Neural progenitor cell (in vitro differentiated cells): ENCODE measurements around the gene VPS26B. TPM values are rescaled to one million over a fixed set of nuclear protein-coding genes. Genes with fewer than 3 reads are reported as not detected.

Experiments
- DNase-seq: peaks from one replicate; pipeline ENCODE4 v3.0.0-alpha.2; 2016; ENCODE audit warnings: low spot score
- H2AFZ ChIP-seq: fragments of 200-600 bp; sonication (generic); replicated peaks from 2 replicates; pipeline ENCODE4 v1.6.1; 2016; ENCODE audit warnings: antibody characterized with exemption
- H3F3A ChIP-seq: fragments of 200-600 bp; sonication (generic); 2 replicates; pipeline ENCODE4 v1.6.1; 2016; ENCODE audit warnings: antibody characterized with exemption, low read depth
- H3K27ac ChIP-seq: fragments of 200-600 bp; sonication (generic); 2 replicates; pipeline ENCODE4 v1.5.1; 2016; ENCODE audit warnings: mild to moderate bottlenecking
- H3K27me3 ChIP-seq: fragments of 200-600 bp; sonication (generic); 2 replicates; pipeline ENCODE4 v1.6.1; 2016; ENCODE audit warnings: mild to moderate bottlenecking, moderate library complexity
- H3K36me3 ChIP-seq: fragments of 200-600 bp; sonication (generic); 2 replicates; pipeline ENCODE4 v1.5.1; 2016
- H3K4me1 ChIP-seq: fragments of 200-600 bp; sonication (generic); 2 replicates; pipeline ENCODE4 v1.6.1; 2016; ENCODE audit warnings: mixed run types
- H3K4me2 ChIP-seq: fragments of 200-600 bp; sonication (generic); 2 replicates; pipeline ENCODE4 v1.6.1; 2016
- H3K4me3 ChIP-seq: fragments of 200-600 bp; sonication (generic); 2 replicates; pipeline ENCODE4 v1.5.1; 2016
- H3K79me2 ChIP-seq: fragments of 200-600 bp; sonication (generic); 2 replicates; pipeline ENCODE4 v1.6.1; 2016; ENCODE audit warnings: low read depth
- H3K9ac ChIP-seq: fragments of 200-600 bp; sonication (generic); 2 replicates; pipeline ENCODE4 v1.6.1; 2016
- H3K9me3 ChIP-seq: fragments of 200-600 bp; sonication (generic); 2 replicates; pipeline ENCODE4 v1.5.1; 2016; ENCODE audit warnings: low read depth
- H4K20me1 ChIP-seq: fragments of 200-600 bp; sonication (generic); 2 replicates; pipeline ENCODE4 v1.6.1; 2016; ENCODE audit warnings: low read depth
- H3K27ac Mint-ChIP-seq: 3 replicates; pipeline ENCODE4 v1.8.0; 2021; ENCODE audit warnings: mixed read lengths
- H3K27me3 Mint-ChIP-seq: 2 replicates; pipeline ENCODE4 v1.8.0; 2022; ENCODE audit warnings: low read depth, mild to moderate bottlenecking, inconsistent platforms, moderate library complexity, mixed read lengths; ENCODE audit not compliant: insufficient read depth
- H3K36me3 Mint-ChIP-seq: 3 replicates; pipeline ENCODE4 v1.8.0; 2021; ENCODE audit warnings: mixed read lengths
- H3K4me1 Mint-ChIP-seq: 3 replicates; pipeline ENCODE4 v1.8.0; 2021; ENCODE audit warnings: mixed read lengths
- H3K4me3 Mint-ChIP-seq: 3 replicates; pipeline ENCODE4 v1.8.0; 2021; ENCODE audit warnings: mild to moderate bottlenecking, moderate library complexity, mixed read lengths
- H3K9me3 Mint-ChIP-seq: 3 replicates; pipeline ENCODE4 v1.8.0; 2020; ENCODE audit warnings: mixed read lengths
- EZH2 ChIP-seq: fragments of 200-600 bp; sonication (generic); IDR thresholded peaks from 2 replicates; pipeline ENCODE4 v1.6.1; 2017; ENCODE audit warnings: antibody characterized with exemption, mild to moderate bottlenecking, moderate library complexity
- EZH2phosphoT487 ChIP-seq: fragments of 200-600 bp; sonication (generic); IDR thresholded peaks from 2 replicates; pipeline ENCODE4 v1.6.1; 2017; ENCODE audit warnings: antibody characterized with exemption
- total RNA-seq: library from RNA; depleted of rRNA; stranded (reverse); fragments of >200 nt; gene quantifications from 2 replicates; pipeline ENCODE4 v1.2.3, GENCODE V29; 2015; ENCODE audit warnings: low replicate concordance
- TF ChIP-seq, protein P1 (sequence below): fragments of 200-600 bp; sonication (generic); IDR thresholded peaks from 2 replicates; pipeline ENCODE4 v1.5.1; 2017; ENCODE audit warnings: antibody characterized with exemption, mild to moderate bottlenecking

The VPS26B gene
- 17.6 and 19.5 TPM in 2 replicates for total RNA-seq

DNA sequence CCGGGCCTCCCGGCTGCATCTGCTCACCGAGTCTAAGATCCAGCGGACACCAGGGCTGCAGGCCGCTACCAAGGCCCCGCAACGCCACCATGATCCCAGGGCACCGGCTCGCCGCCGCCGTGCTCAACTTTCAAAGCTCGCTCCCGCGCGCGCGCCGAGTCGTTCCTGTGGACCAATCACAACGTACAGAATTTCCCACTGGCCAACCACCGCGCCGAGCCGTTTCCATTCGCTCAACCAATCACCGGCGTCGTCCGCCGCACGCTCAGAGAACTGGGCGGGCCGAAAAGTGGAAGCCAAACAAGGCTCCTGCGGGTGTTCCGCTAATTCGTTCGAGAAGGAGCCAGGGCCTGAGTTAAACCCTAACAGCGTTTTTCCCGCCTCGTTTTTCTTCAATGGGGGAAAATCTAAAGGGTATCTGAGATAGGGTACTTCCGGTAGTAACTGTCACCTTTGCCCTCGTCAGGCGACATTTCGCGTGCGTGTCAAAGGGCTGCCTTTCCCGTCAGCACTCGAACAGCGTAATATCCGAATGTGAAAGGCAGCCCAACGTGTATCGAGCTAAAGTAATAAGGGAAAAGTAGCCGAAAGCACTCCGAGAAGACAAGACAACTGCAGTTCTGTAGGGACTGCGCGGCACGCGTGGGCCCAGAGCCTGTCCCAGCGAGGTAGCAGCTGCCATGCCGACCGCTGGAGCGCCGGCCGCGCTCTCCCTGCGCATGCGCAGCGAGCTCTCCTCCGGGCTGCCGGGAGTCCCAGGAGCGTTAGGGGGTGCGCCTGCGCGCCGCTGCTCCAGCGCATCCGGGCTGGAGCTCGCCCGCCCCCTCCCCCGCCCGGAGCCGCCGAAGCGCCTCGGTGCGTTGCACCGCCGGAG is at the start of gene VPS26B, which contains the start of gene NCAPD3:
VPS26B (plus strand) TSS at position 836 of the 874 bp plus-strand sequence. CDS start 452 bp downstream, outside the sequence.
NCAPD3 (minus strand) TSS at position 132 of the 874 bp plus-strand sequence; CDS start at position 91, 41 bp downstream.
- Histone ChIP-seq H3K9me3 (no peaks in the 10 kb centered on the region), H2AFZ (peak within 1 kb of the TSS; percentile 97), H4K20me1 (peaks cover 28% of the 10 kb centered on the region), H3K4me1 (peaks cover 19% of the 10 kb centered on the region), H3F3A (no peaks in the 10 kb centered on the region), H3K36me3 (no peaks in the 10 kb centered on the region), H3K9ac (peak within 1 kb of the TSS; percentile 77), H3K27me3 (peaks cover 14% of the 10 kb centered on the region), H3K4me3 (peak within 1 kb of the TSS; percentile 80), H3K27ac (no peak within 1 kb of the TSS), H3K79me2 (peaks cover 56% of the 10 kb centered on the region), H3K4me2 (peak within 1 kb of the TSS; percentile 99)
- peaks cover 2% of the 10 kb centered on the region for H3K36me3 Mint-ChIP-seq
- H3K27me3 Mint-ChIP-seq = peaks cover 4% of the 10 kb centered on the region
- peak within 1 kb of the TSS; percentile 96 for H3K4me3 Mint-ChIP-seq
- no peak for TF ChIP-seq EZH2phosphoT487
- TF ChIP-seq, protein P1, sequence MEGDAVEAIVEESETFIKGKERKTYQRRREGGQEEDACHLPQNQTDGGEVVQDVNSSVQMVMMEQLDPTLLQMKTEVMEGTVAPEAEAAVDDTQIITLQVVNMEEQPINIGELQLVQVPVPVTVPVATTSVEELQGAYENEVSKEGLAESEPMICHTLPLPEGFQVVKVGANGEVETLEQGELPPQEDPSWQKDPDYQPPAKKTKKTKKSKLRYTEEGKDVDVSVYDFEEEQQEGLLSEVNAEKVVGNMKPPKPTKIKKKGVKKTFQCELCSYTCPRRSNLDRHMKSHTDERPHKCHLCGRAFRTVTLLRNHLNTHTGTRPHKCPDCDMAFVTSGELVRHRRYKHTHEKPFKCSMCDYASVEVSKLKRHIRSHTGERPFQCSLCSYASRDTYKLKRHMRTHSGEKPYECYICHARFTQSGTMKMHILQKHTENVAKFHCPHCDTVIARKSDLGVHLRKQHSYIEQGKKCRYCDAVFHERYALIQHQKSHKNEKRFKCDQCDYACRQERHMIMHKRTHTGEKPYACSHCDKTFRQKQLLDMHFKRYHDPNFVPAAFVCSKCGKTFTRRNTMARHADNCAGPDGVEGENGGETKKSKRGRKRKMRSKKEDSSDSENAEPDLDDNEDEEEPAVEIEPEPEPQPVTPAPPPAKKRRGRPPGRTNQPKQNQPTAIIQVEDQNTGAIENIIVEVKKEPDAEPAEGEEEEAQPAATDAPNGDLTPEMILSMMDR = peak; percentile 5
- no peak within 1 kb of the TSS for H3K27ac Mint-ChIP-seq
- peak; percentile 99 for DNase-seq
- H3K4me1 Mint-ChIP-seq = peaks cover 30% of the 10 kb centered on the region
- H3K9me3 Mint-ChIP-seq = no peaks in the 10 kb centered on the region

DNA sequence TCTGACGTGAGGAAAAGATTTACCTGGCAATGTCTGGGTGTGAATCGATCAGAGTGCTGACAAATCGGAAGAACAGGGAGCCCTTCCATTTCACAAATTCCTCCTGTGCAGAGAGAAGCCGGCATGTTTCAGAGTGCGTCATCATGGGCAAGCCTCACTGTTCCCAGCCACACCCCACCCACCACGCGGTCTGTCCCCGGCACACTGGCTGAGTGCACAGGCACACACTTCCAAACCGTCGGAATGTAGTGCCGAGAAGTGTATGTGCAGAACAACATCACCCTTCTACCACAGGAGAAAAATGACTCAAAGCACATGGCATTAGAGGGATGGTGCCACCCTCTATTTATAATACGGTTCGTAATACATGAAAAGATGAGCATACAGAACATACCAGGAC is 48.2 kb upstream of the VPS26B start:
- Mint-ChIP-seq H3K36me3 (peaks cover 58% of the 10 kb centered on the region), H3K4me3 (no peak overlapping the region), H3K4me1 (no peaks in the 10 kb centered on the region), H3K9me3 (peaks cover 11% of the 10 kb centered on the region), H3K27me3 (no peaks in the 10 kb centered on the region), H3K27ac (no peak overlapping the region)
- Histone ChIP-seq H4K20me1 (no peaks in the 10 kb centered on the region), H3K79me2 (no peaks in the 10 kb centered on the region), H3K27ac (no peak overlapping the region), H3K36me3 (peaks cover 14% of the 10 kb centered on the region), H3K9me3 (no peaks in the 10 kb centered on the region), H3K4me2 (no peak overlapping the region), H2AFZ (no peak overlapping the region), H3K9ac (no peak overlapping the region), H3K4me1 (no peaks in the 10 kb centered on the region), H3K4me3 (no peak overlapping the region), H3K27me3 (no peaks in the 10 kb centered on the region), H3F3A (no peaks in the 10 kb centered on the region)
- TF ChIP-seq EZH2 = no peak
- no peak for TF ChIP-seq EZH2phosphoT487
- TF ChIP-seq, protein P1 = no peak
- no peak for DNase-seq

DNA sequence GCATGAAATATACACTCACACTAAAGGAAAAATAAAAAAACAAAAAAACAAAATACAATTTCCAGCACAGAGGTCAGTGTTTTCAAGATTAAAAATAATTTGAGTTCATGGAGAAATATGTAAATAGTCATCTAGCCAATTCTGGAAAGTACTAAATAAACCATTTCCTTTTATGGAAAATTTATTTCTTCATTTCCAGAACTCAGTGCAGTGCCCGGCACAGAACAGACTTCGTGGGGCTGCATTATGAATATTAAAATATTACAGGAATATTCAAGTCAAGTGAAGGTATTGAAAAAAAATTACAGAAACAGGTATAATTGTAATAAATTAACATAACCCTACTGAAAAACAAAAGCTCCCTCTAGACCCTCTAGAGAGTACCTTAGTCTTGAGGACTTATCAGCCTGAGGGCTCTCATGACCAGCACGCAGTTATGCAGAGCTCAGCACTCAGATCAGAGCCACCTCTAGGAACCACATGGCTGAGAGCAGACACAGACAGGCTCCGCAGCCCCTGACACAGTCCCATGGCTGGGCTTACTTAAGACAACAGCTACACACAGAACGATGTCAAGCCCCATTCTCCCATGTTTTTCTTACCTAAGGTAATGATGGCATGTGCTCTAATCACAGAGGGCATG is 46.3 kb upstream of the VPS26B start:
- H3K4me3 Mint-ChIP-seq = no peak overlapping the region
- Histone ChIP-seq H3K27me3 (no peaks in the 10 kb centered on the region), H3K79me2 (no peaks in the 10 kb centered on the region), H3K4me1 (no peaks in the 10 kb centered on the region), H3K4me2 (no peak overlapping the region), H3K9ac (no peak overlapping the region), H3K36me3 (peaks cover 14% of the 10 kb centered on the region), H3K9me3 (no peaks in the 10 kb centered on the region), H3K27ac (no peak overlapping the region), H2AFZ (no peak overlapping the region), H3F3A (no peaks in the 10 kb centered on the region), H3K4me3 (no peak overlapping the region), H4K20me1 (no peaks in the 10 kb centered on the region)
- H3K36me3 Mint-ChIP-seq = peaks cover 48% of the 10 kb centered on the region
- no peaks in the 10 kb centered on the region for H3K4me1 Mint-ChIP-seq
- H3K27ac Mint-ChIP-seq = no peak overlapping the region
- no peak for DNase-seq
- TF ChIP-seq EZH2 (no peak), EZH2phosphoT487 (no peak)
- TF ChIP-seq, protein P1 = no peak
- no peaks in the 10 kb centered on the region for H3K9me3 Mint-ChIP-seq
- H3K27me3 Mint-ChIP-seq = no peaks in the 10 kb centered on the region
